Common myeloid progenitor, CD34-positive (primary cell): ENCODE measurements around the gene CHST4.

Experiments
- CTCF ChIA-PET: fragments of 350-600 bp; sonication (Branson Sonifier 250); formaldehyde crosslinking; loops from one replicate; lab custom pipeline; 2021; ENCODE audit warnings: antibody characterized with exemption; lab: Charles Lee
- POLR2A ChIA-PET: fragments of 350-600 bp; sonication (Branson Sonifier 250); formaldehyde crosslinking; loops from one replicate; lab custom pipeline; 2021; ENCODE audit warnings: antibody characterized with exemption; lab: Charles Lee
- DNase-seq, 3 donors: peaks; one replicate each; pipeline versions ENCODE4 v3.0.0 to v3.0.0-alpha.2; 2013
- H3K27ac ChIP-seq, 2 experiments: 1 replicate in 1 of 2; 2 replicates in 1 of 2; pipeline ENCODE4 v1.7.0; 2013; ENCODE audit warnings: inconsistent platforms in 2 of 2, low read length in 2 of 2, mild to moderate bottlenecking in 2 of 2, low read depth in 1 of 2, moderate library complexity in 1 of 2; ENCODE audit not compliant: severe bottlenecking in 2 of 2, insufficient read depth in 1 of 2, poor library complexity in 1 of 2
- H3K27me3 ChIP-seq, 5 experiments: replicated peaks in 2 of 5; 1 replicate in 3 of 5; 2 replicates in 2 of 5; pipeline versions ENCODE4 v1.6.1 to v1.7.0; 2013; ENCODE audit warnings: low read length in 4 of 5, mild to moderate bottlenecking in 2 of 5, moderate library complexity in 2 of 5, inconsistent platforms in 1 of 5; ENCODE audit not compliant: insufficient read depth in 5 of 5, control insufficient read depth in 4 of 5
- H3K36me3 ChIP-seq, 4 experiments: 1 replicate in 2 of 4; 2 replicates in 2 of 4; pipeline versions ENCODE4 v1.6.1 to v1.7.0; 2013; ENCODE audit warnings: low read length in 3 of 4, control low read depth in 1 of 4, mild to moderate bottlenecking in 1 of 4; ENCODE audit not compliant: control insufficient read depth in 4 of 4, insufficient read depth in 4 of 4
- H3K4me1 ChIP-seq, 4 experiments: 1 replicate in 3 of 4; 2 replicates in 1 of 4; pipeline versions ENCODE4 v1.6.1 to v1.7.1; 2013; ENCODE audit warnings: low read length in 3 of 4, mild to moderate bottlenecking in 3 of 4, control low read depth in 1 of 4, inconsistent platforms in 1 of 4, moderate library complexity in 1 of 4; ENCODE audit not compliant: control insufficient read depth in 4 of 4, insufficient read depth in 4 of 4; ENCODE audit errors: control extremely low read depth in 1 of 4
- H3K4me3 ChIP-seq, 7 experiments: 1 replicate in 4 of 7; 2 replicates in 3 of 7; pipeline versions ENCODE4 v1.5.1 to v1.7.0; 2013; ENCODE audit warnings: mild to moderate bottlenecking in 7 of 7, low read length in 6 of 7, moderate library complexity in 6 of 7, inconsistent platforms in 2 of 7, low read depth in 2 of 7, control low read depth in 1 of 7; ENCODE audit not compliant: insufficient read depth in 4 of 7, control insufficient read depth in 1 of 7; ENCODE audit errors: extremely low read depth in 1 of 7
- H3K9me3 ChIP-seq, 5 experiments: 1 replicate in 4 of 5; 2 replicates in 1 of 5; pipeline versions ENCODE4 v1.6.1 to v1.7.1; 2013; ENCODE audit warnings: low read length in 4 of 5, mild to moderate bottlenecking in 2 of 5, inconsistent platforms in 1 of 5, low read depth in 1 of 5, moderate library complexity in 1 of 5; ENCODE audit not compliant: control insufficient read depth in 4 of 5, insufficient read depth in 2 of 5; ENCODE audit errors: control extremely low read depth in 1 of 5
- WGBS: methylation state at CpG from one replicate; pipeline ENCODE4 v1.1.5; 2013; ENCODE audit not compliant: insufficient coverage; 5-methylcytosine and 5-hydroxymethylcytosine counted together

The CHST4 gene

DNA sequence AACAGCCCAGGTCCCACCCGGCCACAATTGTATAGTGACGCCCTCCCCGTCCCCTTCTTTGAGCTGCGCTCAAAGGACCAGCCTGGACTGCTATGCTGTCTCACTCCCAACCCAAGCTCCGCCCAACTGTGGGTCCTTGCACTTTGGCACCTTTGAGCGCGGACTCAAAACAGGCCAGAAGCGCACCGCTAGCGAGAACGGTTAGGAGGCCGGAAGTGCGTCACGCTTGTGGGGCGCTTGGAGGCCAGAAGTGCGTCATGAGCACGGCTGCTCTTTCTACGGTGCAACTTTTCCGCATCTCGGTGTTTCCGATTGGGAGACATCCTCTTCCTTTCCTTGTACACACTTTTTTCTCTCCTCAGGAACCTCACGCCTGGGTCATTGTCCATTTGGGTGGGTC is 37.1 kb upstream of the CHST4 start, which contains the start of gene ZNF19:
ZNF19 (minus strand) TSS at position 203 of the 400 bp plus-strand sequence. CDS start 7,210 bp downstream, outside the sequence.
- Histone ChIP-seq H3K27me3 (peaks cover 0 to 3% (median 0%) of the 10 kb centered on the region in 5 experiments), H3K9me3 (no peaks in the 10 kb centered on the region), H3K4me1 (peaks cover 2 to 23% (median 10%) of the 10 kb centered on the region in 4 experiments), H3K36me3 (no peaks in the 10 kb centered on the region), H3K27ac (no peak within 1 kb of the TSS), H3K4me3 (no peak within 1 kb of the TSS)
- DNase-seq = no peak
- WGBS = 97% methylated on average over 21 of the region's 22 CpGs
- ChIA-PET POLR2A (no interaction called here), CTCF (interaction anchor here (0.7 to 3.4 kb wide), 7 partner anchors 9 to 77 kb away, joined by 3 to 14 read pairs (median 3); no protein-coding TSS in a partner anchor)

DNA sequence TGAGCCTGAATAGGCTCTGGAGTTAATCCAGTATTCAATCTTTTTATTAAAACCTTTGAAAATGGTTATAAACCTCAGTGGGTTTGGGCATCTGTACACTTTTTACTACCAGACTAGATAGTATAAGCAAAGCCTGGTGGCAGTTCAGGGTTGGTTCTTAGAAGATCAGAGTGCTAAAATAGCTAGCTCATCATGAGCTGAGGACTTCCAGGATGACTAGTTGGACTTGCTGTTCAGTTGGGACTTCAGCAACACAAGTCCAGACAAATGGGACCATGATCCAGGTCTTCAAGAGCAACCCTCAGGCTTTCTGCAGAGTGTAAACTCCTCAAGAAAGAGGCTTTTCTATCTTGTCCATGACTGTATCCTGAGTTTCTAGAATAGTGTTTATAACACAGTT is 35.9 kb upstream of the CHST4 start:
- Histone ChIP-seq H3K36me3 (no peaks in the 10 kb centered on the region), H3K27ac (no peak overlapping the region), H3K9me3 (no peaks in the 10 kb centered on the region), H3K4me3 (no peak overlapping the region), H3K4me1 (peaks cover 0 to 16% (median 7%) of the 10 kb centered on the region in 4 experiments), H3K27me3 (peaks cover 0 to 3% (median 0%) of the 10 kb centered on the region in 5 experiments)
- no peak for DNase-seq
- ChIA-PET CTCF (interaction anchor here (1.4 to 3.4 kb wide), 4 partner anchors 8 to 78 kb away, joined by 3 to 14 read pairs (median 8); no protein-coding TSS in a partner anchor), POLR2A (interaction anchor here (0.6 kb wide), 1 partner anchor 94 kb away, joined by 3 read pairs; no protein-coding TSS in a partner anchor)

DNA sequence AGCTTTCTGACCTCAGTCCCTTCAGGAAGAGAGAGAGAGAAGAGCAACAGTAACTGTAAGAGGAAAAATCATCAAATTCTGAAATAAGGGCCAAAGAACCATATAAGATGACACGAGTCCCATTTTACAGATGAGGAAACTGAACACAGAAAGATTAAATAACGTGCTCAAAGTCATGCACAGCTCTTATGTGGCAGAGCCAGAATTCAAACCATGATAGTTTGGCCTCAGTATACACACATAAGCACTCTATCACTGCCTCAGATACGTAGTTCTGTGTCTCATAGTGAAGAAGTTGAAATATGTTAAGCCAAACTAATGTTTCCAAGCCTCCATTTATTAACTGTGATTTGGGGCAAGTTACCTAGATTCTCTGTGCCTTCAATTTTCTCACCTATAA is 35.2 kb upstream of the CHST4 start:
- ChIA-PET POLR2A (interaction anchor here (1.1 kb wide), 1 partner anchor 10 kb away, joined by 3 read pairs; no protein-coding TSS in a partner anchor), CTCF (interaction anchor here (1.6 to 3.4 kb wide), 3 partner anchors 7 to 79 kb away, joined by 3 to 14 read pairs (median 12); partner anchors contain the start of gene ZNF23)
- H3K9me3 ChIP-seq = no peaks in the 10 kb centered on the region
- H3K27ac ChIP-seq = no peak overlapping the region
- 100% methylated on average over 2 of the region's 3 CpGs for WGBS
- no peak overlapping the region for H3K4me3 ChIP-seq
- peaks cover 0 to 3% (median 0%) of the 10 kb centered on the region in 5 experiments for H3K27me3 ChIP-seq
- H3K4me1 ChIP-seq = peaks cover 0 to 16% (median 7%) of the 10 kb centered on the region in 4 experiments
- no peaks in the 10 kb centered on the region for H3K36me3 ChIP-seq
- no peak for DNase-seq

DNA sequence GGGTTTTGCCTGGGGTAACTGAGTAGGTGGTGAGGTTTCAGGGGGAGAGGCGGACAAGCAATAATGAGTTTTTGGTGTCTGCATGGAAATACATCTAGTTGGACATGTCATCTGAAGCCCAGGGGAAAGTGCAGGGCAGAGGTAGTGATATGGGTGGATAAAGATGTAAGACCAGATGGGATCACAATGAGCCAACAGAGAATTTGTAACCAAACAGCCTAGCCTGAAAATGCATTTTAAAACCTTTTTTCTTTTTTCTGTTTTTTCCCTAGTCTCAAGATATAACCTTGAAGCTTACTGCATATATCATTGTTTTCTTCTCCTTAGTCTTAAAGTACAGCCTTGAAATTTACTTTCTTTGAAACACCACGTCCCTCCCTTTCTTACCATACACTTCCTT is 33.4 kb upstream of the CHST4 start:
- 92% methylated on average over 1 of the region's 2 CpGs for WGBS
- ChIA-PET POLR2A (no interaction called here), CTCF (interaction anchor here (1.0 to 1.9 kb wide), 2 partner anchors 9 to 80 kb away, joined by 3 to 12 read pairs; no protein-coding TSS in a partner anchor)
- H3K27me3 ChIP-seq = peaks cover 0 to 3% (median 0%) of the 10 kb centered on the region in 5 experiments
- no peak overlapping the region for H3K4me3 ChIP-seq
- peak overlapping the region in 1 of 2 experiments; percentile 25 for H3K27ac ChIP-seq
- no peaks in the 10 kb centered on the region for H3K9me3 ChIP-seq
- DNase-seq = no peak
- H3K36me3 ChIP-seq = no peaks in the 10 kb centered on the region
- peaks cover 0 to 16% (median 7%) of the 10 kb centered on the region in 4 experiments for H3K4me1 ChIP-seq

DNA sequence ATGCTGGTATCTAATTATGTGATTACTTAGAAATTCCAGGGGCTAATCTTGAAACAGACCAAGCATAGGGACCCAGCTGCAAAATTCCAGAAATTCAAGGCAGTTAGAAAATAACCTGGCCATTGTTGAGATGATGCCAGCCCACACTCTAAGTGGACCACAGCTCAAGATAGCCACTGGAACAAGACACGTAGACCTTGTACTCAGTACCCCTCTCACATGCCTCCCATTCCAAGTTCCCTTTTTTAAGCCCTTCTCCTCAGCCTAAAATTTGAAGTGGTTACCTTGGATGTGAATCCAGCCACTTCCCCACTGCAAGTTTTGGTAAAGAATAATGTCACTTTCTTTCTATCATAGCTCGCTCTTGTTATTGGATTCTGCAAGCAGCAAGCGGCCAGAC is 33.0 kb upstream of the CHST4 start:
- H3K36me3 ChIP-seq = no peaks in the 10 kb centered on the region
- POLR2A ChIA-PET = no interaction called here
- H3K27ac ChIP-seq = no peak overlapping the region
- H3K4me3 ChIP-seq = no peak overlapping the region
- H3K4me1 ChIP-seq = peaks cover 0 to 16% (median 7%) of the 10 kb centered on the region in 4 experiments
- CTCF ChIA-PET = interaction anchor here (1.0 to 1.9 kb wide), 3 partner anchors 10 to 81 kb away, joined by 3 to 12 read pairs (median 4); partner anchors contain the start of gene ZNF23
- H3K27me3 ChIP-seq = peaks cover 0 to 3% (median 0%) of the 10 kb centered on the region in 5 experiments
- 30% methylated on average over 1 of the region's 3 CpGs for WGBS
- no peaks in the 10 kb centered on the region for H3K9me3 ChIP-seq
- DNase-seq = peak in 1 of 3 donors; percentile 18

DNA sequence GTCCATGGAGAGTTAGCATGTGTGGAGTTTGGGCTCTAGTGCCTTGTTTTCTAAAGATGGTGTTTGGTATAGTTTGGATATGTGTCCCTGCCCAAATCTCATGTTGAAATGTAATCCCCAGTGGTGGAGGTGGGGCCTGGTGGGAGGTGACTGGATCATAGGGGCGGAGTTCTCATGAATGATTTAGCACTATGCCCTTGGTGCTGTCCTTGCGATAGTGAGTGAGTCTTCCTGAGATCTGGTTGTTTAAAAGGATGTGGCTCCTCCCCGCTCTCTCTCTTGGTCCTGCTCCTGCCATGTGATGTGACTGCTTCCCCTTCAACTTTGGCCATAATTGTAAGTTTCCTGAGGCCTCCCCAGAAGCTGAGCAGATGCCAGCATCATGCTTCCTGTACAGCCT is 28.2 kb upstream of the CHST4 start:
- no peak for DNase-seq
- no peaks in the 10 kb centered on the region for H3K9me3 ChIP-seq
- peaks cover 0 to 4% (median 0%) of the 10 kb centered on the region in 4 experiments for H3K4me1 ChIP-seq
- 97% methylated on average over 3 of the region's 3 CpGs for WGBS
- no peak overlapping the region for H3K27ac ChIP-seq
- no peak overlapping the region for H3K4me3 ChIP-seq
- CTCF ChIA-PET = interaction anchor here (1.4 to 8.1 kb wide), 5 partner anchors 8 to 113 kb away, joined by 3 to 85 read pairs (median 5); partner anchors contain the start of gene ZNF19
- peaks cover 0 to 3% (median 0%) of the 10 kb centered on the region in 5 experiments for H3K27me3 ChIP-seq
- H3K36me3 ChIP-seq = no peaks in the 10 kb centered on the region
- POLR2A ChIA-PET = no interaction called here

DNA sequence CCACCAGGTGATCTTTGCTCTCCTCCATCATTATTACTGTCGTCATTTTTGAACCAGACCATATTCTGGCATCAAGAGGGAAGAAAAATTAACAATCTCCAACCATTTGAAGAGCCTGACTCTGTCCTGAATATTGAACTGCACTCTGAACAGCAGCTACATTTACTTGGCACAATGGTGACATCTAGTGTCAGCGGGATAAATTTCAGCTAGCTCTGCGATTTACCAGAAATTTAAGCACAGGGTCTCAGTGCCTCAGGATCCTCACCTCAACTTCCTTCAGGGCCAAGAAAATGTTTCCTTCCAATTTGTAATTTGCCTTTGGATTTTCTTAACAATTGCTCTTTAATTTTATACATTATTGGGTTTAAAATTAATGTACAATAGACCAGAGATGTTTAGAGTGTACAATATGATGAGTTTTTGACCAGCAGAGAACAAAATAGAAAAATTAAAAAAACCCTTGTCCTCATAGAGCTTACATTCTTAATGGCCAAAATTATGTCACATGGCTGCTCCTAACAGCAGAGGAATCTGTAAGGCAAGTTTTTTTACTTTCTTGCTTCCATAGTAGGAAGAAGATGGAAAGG is 26.4 kb upstream of the CHST4 start:
- no peak overlapping the region for H3K4me3 ChIP-seq
- no peaks in the 10 kb centered on the region for H3K36me3 ChIP-seq
- H3K4me1 ChIP-seq = no peaks in the 10 kb centered on the region
- 4% methylated on average over 3 of the region's 3 CpGs for WGBS
- CTCF ChIA-PET = interaction anchor here (0.7 to 8.1 kb wide), 18 partner anchors 10 to 188 kb away, joined by 3 to 85 read pairs (median 4); partner anchors contain the start of genes ZNF19 and ZNF23
- H3K27me3 ChIP-seq = peaks cover 0 to 3% (median 0%) of the 10 kb centered on the region in 5 experiments
- peak; percentile 69 to 86 (median 79) for DNase-seq
- no peak overlapping the region for H3K27ac ChIP-seq
- no peaks in the 10 kb centered on the region for H3K9me3 ChIP-seq
- POLR2A ChIA-PET = no interaction called here
